ENCODE measurements around the gene FRY. TPM values are rescaled to one million over a fixed set of nuclear protein-coding genes. Genes with fewer than 3 reads are reported as not detected.

Gene FRY
- total and polyA plus RNA-seq, 4 donors = 6.2 to 31.2 (median 12.7) TPM

DNA sequence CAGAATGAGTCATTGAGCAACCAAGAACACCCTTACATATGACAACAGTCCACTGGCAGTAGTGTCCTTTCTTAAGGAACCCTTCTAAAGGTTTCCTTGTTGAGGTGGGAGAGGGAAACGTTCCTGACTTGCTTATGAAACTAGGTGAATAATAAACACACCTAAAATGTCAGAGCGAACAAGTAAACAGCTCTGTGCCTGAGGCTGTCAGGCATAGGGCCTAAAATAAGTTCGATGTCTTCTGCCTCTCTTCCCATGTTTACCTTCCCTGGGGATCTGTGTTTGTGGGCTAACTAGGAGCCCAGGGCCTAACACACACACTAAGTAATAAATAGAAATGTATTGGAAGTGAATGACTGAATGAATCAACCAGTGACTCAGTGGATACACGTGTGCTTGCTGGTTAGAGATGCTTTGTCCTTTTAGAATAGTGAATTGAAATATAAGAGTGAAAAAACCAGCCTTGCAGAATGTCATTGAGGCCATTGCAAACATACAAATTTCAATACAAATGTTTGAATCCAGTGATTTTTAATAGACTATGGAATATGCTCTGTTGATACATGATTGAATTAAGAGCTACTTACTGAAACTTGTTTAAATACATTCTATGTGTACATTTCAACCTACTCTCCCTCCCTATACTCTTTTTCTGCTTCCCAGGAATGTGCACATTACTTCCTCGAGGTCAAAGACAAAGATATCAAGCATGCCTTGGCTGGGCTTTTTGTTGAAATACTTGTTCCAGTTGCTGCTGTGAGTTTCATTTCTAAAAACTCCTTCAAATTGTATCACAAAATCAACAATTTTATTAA is 102.9 kb downstream of the FRY start:
- no peak for DNase-seq (ENCODE audit: low spot score)
- WGBS = 66% methylated on average over 5 of the region's 5 CpGs
- Histone ChIP-seq H3K4me3 (ENCODE audit: low read depth in 1 of 3, low read length in 3 of 3) (no peak overlapping the region), H3K4me1 (ENCODE audit: control insufficient read depth in 4 of 4, insufficient read depth in 4 of 4, low read length in 3 of 4) (peaks cover 0 to 3% (median 1%) of the 10 kb centered on the region in 4 donors), H3K36me3 (ENCODE audit: control insufficient read depth in 4 of 4, insufficient read depth in 3 of 4, low read depth in 1 of 4, low read length in 3 of 4) (peaks cover 0 to 10% (median 0%) of the 10 kb centered on the region in 4 donors), H3K9ac (ENCODE audit: low read depth in 1 of 2, low read length in 2 of 2) (no peak overlapping the region), H3K9me3 (ENCODE audit: control insufficient read depth in 4 of 4, low read length in 3 of 4) (no peaks in the 10 kb centered on the region), H3K27ac (ENCODE audit: low read depth in 1 of 2, low read length in 2 of 2) (no peak overlapping the region), H3K27me3 (ENCODE audit: control insufficient read depth in 4 of 4, insufficient read depth in 4 of 4, low read length in 3 of 4) (no peaks in the 10 kb centered on the region)
- TF ChIP-seq TAF1 (conservative IDR thresholded peaks at IDR 0.05) = no peak
- TF ChIP-seq, protein P1, sequence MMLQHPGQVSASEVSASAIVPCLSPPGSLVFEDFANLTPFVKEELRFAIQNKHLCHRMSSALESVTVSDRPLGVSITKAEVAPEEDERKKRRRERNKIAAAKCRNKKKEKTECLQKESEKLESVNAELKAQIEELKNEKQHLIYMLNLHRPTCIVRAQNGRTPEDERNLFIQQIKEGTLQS (IDR thresholded peaks at IDR 0.05) = no peak
- TF ChIP-seq, protein P2, sequence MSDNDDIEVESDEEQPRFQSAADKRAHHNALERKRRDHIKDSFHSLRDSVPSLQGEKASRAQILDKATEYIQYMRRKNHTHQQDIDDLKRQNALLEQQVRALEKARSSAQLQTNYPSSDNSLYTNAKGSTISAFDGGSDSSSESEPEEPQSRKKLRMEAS (IDR thresholded peaks at IDR 0.05) = no peak
- TF ChIP-seq HNF4G (IDR thresholded peaks at IDR 0.05) = no peak

DNA sequence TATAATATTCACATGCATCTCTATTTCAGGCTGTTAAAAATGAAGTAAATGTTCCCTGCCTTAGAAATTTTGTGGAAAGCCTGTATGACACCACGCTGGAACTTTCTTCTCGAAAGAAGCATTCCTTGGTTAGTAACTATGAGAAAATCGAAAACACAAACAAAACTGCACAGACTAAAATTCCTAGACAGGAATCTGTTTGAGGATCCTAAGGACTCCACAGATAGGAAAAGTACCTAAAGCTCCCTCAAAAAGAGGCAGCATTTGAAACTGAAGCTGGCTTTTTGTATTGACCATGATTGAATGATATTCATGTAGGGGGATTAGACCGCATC is 103.4 kb downstream of the FRY start:
- DNase-seq (ENCODE audit: low spot score) = no peak
- 93% methylated on average over 4 of the region's 4 CpGs for WGBS
- Histone ChIP-seq H3K4me1 (ENCODE audit: control insufficient read depth in 4 of 4, insufficient read depth in 4 of 4, low read length in 3 of 4) (peaks cover 0 to 3% (median 1%) of the 10 kb centered on the region in 4 donors), H3K36me3 (ENCODE audit: control insufficient read depth in 4 of 4, insufficient read depth in 3 of 4, low read depth in 1 of 4, low read length in 3 of 4) (peaks cover 0 to 10% (median 0%) of the 10 kb centered on the region in 4 donors), H3K4me3 (ENCODE audit: low read depth in 1 of 3, low read length in 3 of 3) (no peak overlapping the region), H3K27me3 (ENCODE audit: control insufficient read depth in 4 of 4, insufficient read depth in 4 of 4, low read length in 3 of 4) (no peaks in the 10 kb centered on the region), H3K9ac (ENCODE audit: low read depth in 1 of 2, low read length in 2 of 2) (no peak overlapping the region), H3K27ac (ENCODE audit: low read depth in 1 of 2, low read length in 2 of 2) (no peak overlapping the region), H3K9me3 (ENCODE audit: control insufficient read depth in 4 of 4, low read length in 3 of 4) (no peaks in the 10 kb centered on the region)
- no peak for TF ChIP-seq SP1 (IDR thresholded peaks at IDR 0.05)
- TF ChIP-seq, protein P3, sequence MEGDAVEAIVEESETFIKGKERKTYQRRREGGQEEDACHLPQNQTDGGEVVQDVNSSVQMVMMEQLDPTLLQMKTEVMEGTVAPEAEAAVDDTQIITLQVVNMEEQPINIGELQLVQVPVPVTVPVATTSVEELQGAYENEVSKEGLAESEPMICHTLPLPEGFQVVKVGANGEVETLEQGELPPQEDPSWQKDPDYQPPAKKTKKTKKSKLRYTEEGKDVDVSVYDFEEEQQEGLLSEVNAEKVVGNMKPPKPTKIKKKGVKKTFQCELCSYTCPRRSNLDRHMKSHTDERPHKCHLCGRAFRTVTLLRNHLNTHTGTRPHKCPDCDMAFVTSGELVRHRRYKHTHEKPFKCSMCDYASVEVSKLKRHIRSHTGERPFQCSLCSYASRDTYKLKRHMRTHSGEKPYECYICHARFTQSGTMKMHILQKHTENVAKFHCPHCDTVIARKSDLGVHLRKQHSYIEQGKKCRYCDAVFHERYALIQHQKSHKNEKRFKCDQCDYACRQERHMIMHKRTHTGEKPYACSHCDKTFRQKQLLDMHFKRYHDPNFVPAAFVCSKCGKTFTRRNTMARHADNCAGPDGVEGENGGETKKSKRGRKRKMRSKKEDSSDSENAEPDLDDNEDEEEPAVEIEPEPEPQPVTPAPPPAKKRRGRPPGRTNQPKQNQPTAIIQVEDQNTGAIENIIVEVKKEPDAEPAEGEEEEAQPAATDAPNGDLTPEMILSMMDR (IDR thresholded peaks at IDR 0.05; ENCODE audit: low read depth, low read length, missing input control) = no peak
- TF ChIP-seq FOXA2 (IDR thresholded peaks at IDR 0.05) = no peak
- no peak for TF ChIP-seq TAF1 (conservative IDR thresholded peaks at IDR 0.05)
- TF ChIP-seq, protein P4, sequence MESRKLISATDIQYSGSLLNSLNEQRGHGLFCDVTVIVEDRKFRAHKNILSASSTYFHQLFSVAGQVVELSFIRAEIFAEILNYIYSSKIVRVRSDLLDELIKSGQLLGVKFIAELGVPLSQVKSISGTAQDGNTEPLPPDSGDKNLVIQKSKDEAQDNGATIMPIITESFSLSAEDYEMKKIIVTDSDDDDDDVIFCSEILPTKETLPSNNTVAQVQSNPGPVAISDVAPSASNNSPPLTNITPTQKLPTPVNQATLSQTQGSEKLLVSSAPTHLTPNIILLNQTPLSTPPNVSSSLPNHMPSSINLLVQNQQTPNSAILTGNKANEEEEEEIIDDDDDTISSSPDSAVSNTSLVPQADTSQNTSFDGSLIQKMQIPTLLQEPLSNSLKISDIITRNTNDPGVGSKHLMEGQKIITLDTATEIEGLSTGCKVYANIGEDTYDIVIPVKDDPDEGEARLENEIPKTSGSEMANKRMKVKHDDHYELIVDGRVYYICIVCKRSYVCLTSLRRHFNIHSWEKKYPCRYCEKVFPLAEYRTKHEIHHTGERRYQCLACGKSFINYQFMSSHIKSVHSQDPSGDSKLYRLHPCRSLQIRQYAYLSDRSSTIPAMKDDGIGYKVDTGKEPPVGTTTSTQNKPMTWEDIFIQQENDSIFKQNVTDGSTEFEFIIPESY (IDR thresholded peaks at IDR 0.05) = no peak
- TF ChIP-seq FOXA1 (IDR thresholded peaks at IDR 0.05) = no peak
- TF ChIP-seq, protein P5, sequence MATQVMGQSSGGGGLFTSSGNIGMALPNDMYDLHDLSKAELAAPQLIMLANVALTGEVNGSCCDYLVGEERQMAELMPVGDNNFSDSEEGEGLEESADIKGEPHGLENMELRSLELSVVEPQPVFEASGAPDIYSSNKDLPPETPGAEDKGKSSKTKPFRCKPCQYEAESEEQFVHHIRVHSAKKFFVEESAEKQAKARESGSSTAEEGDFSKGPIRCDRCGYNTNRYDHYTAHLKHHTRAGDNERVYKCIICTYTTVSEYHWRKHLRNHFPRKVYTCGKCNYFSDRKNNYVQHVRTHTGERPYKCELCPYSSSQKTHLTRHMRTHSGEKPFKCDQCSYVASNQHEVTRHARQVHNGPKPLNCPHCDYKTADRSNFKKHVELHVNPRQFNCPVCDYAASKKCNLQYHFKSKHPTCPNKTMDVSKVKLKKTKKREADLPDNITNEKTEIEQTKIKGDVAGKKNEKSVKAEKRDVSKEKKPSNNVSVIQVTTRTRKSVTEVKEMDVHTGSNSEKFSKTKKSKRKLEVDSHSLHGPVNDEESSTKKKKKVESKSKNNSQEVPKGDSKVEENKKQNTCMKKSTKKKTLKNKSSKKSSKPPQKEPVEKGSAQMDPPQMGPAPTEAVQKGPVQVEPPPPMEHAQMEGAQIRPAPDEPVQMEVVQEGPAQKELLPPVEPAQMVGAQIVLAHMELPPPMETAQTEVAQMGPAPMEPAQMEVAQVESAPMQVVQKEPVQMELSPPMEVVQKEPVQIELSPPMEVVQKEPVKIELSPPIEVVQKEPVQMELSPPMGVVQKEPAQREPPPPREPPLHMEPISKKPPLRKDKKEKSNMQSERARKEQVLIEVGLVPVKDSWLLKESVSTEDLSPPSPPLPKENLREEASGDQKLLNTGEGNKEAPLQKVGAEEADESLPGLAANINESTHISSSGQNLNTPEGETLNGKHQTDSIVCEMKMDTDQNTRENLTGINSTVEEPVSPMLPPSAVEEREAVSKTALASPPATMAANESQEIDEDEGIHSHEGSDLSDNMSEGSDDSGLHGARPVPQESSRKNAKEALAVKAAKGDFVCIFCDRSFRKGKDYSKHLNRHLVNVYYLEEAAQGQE (IDR thresholded peaks at IDR 0.05) = no peak
